Fibroblast of skin of left quadriceps (primary cell): ENCODE data around the gene NXPH1.

ENCODE experiments used
- DNase-seq, 2 experiments: peaks; one replicate each; pipeline ENCODE4 v3.0.0-alpha.2; 2013; ENCODE audit warnings: low read depth in 2 of 2

Gene NXPH1

GRCh38 chr7:8433477-8434289, at the start of gene NXPH1:
TSS of gene NXPH1 (plus strand) at chr7:8433609.
- no peak for DNase-seq

- no peak for DNase-seq
These were observed 48.5 kb upstream of the NXPH1 start for GRCh38 chr7:8384901-8385300.

GRCh38 chr7:8386926-8387550, 46.4 kb upstream of the NXPH1 start:
- DNase-seq, result no peak

GRCh38 chr7:8387551-8388256, 45.7 kb upstream of the NXPH1 start:
- no peak for DNase-seq

GRCh38 chr7:8388257-8388625, 45.2 kb upstream of the NXPH1 start:
- DNase-seq, result no peak

GRCh38 chr7:8389593-8390261, 43.7 kb upstream of the NXPH1 start:
- DNase-seq, result no peak

- DNase-seq, result no peak
These were observed 43.2 kb upstream of the NXPH1 start for GRCh38 chr7:8390262-8390626.

GRCh38 chr7:8391353-8392062, 41.9 kb upstream of the NXPH1 start:
- DNase-seq, result no peak

- DNase-seq, result no peak
These were observed 37.1 kb upstream of the NXPH1 start for GRCh38 chr7:8396294-8396693.

- no peak for DNase-seq
These were observed 24.5 kb upstream of the NXPH1 start for GRCh38 chr7:8408871-8409270.

GRCh38 chr7:8411103-8411502, 22.3 kb upstream of the NXPH1 start:
- DNase-seq, result no peak

GRCh38 chr7:8413600-8413999, 19.8 kb upstream of the NXPH1 start:
- no peak for DNase-seq

GRCh38 chr7:8418629-8419245, 14.7 kb upstream of the NXPH1 start:
- DNase-seq, result peak; percentile 16 to 21

- no peak for DNase-seq
These were observed 11.2 kb upstream of the NXPH1 start for GRCh38 chr7:8422177-8422576.

- no peak for DNase-seq
These were observed 10.4 kb upstream of the NXPH1 start for GRCh38 chr7:8423057-8423456.

GRCh38 chr7:8425223-8425622, 8.2 kb upstream of the NXPH1 start:
- DNase-seq, result no peak

GRCh38 chr7:8430643-8431042, 2.8 kb upstream of the NXPH1 start:
- no peak for DNase-seq

- DNase-seq, result no peak
These were observed 1.0 kb downstream of the NXPH1 start for GRCh38 chr7:8434290-8435002.

GRCh38 chr7:8435095-8435494, 1.7 kb downstream of the NXPH1 start:
- DNase-seq, result no peak
